CD4-positive, alpha-beta T cell treated with Interleukin-6 at 100 ng/mL for 8 hours (primary cell): ENCODE measurements around the gene FCRL3.
"Not testable (repeated sequence)": the region's sequence is repeated elsewhere in the genome, so short reads cannot be mapped to it uniquely, and the experiment has no call there.

Source experiments
- DNase-seq: peaks from one replicate; pipeline ENCODE4 v3.0.0-alpha.2; 2020; ENCODE audit warnings: mixed read lengths, low spot score

The FCRL3 gene

GRCh38 chr1:157700732-157701131 lies at the start of gene FCRL3:
Gene FCRL3 (minus strand): TSS chr1:157700769. CDS start chr1:157700489, 280 bp downstream.
- DNase-seq = peak; percentile 5

GRCh38 chr1:157748262-157748817 lies 47.8 kb upstream of the FCRL3 start:
- DNase-seq = no peak

GRCh38 chr1:157739229-157739901 lies 38.8 kb upstream of the FCRL3 start:
- no peak for DNase-seq

GRCh38 chr1:157735991-157736390 lies 35.4 kb upstream of the FCRL3 start:
- DNase-seq = not testable (repeated sequence)

GRCh38 chr1:157734321-157734720 lies 33.8 kb upstream of the FCRL3 start:
- DNase-seq = no peak

GRCh38 chr1:157732755-157733154 lies 32.2 kb upstream of the FCRL3 start:
- DNase-seq = no peak

GRCh38 chr1:157725221-157725577 lies 24.6 kb upstream of the FCRL3 start:
- no peak for DNase-seq

- DNase-seq = no peak
Measured at GRCh38 chr1:157724537-157725220, 24.1 kb upstream of the FCRL3 start.

- no peak for DNase-seq
Measured at GRCh38 chr1:157723157-157723556, 22.6 kb upstream of the FCRL3 start.

- no peak for DNase-seq
Measured at GRCh38 chr1:157721985-157722384, 21.4 kb upstream of the FCRL3 start.

GRCh38 chr1:157715736-157716135 lies 15.2 kb upstream of the FCRL3 start:
- no peak for DNase-seq

GRCh38 chr1:157711802-157712201 lies 11.2 kb upstream of the FCRL3 start:
- no peak for DNase-seq

- no peak for DNase-seq
Measured at GRCh38 chr1:157704878-157705277, 4.3 kb upstream of the FCRL3 start.

- no peak for DNase-seq
Measured at GRCh38 chr1:157703981-157704380, 3.4 kb upstream of the FCRL3 start.

- DNase-seq = no peak
Measured at GRCh38 chr1:157702308-157702825, 1.8 kb upstream of the FCRL3 start.

- DNase-seq = no peak
Measured at GRCh38 chr1:157700305-157700704, 264 bp downstream of the FCRL3 start.

GRCh38 chr1:157697781-157698569 lies 2.6 kb downstream of the FCRL3 start:
- no peak for DNase-seq

- no peak for DNase-seq
Measured at GRCh38 chr1:157696966-157697628, 3.5 kb downstream of the FCRL3 start.

GRCh38 chr1:157695417-157695816 lies 5.2 kb downstream of the FCRL3 start:
- no peak for DNase-seq

GRCh38 chr1:157691285-157691920 lies 9.2 kb downstream of the FCRL3 start:
- no peak for DNase-seq

- DNase-seq = no peak
Measured at GRCh38 chr1:157682710-157683437, 17.7 kb downstream of the FCRL3 start.
